B cell (primary cell): Measurements from ENCODE around the gene NBPF1. TPM values are rescaled to one million over a fixed set of nuclear protein-coding genes. Genes with fewer than 3 reads are reported as not detected.
"Not testable (repeated sequence)": the region's sequence is repeated elsewhere in the genome, so short reads cannot be mapped to it uniquely, and the experiment has no call there.

Experiments used
- ATAC-seq: fragments of 200-7000 bp; cut with Tn5 transposase; one replicate; pipeline ENCODE4 v1.10.0; 2021; ENCODE audit warnings: low read depth, mild to moderate bottlenecking, moderate number of reproducible peaks, moderate library complexity
- CTCF ChIA-PET: fragments of 350-600 bp; sonication (Branson Sonifier 250); formaldehyde crosslinking; loops from one replicate; lab custom pipeline; 2021; ENCODE audit warnings: antibody characterized with exemption, inconsistent platforms; lab: Charles Lee
- POLR2A ChIA-PET: fragments of 350-600 bp; sonication (Branson Sonifier 250); formaldehyde crosslinking; loops from one replicate; lab custom pipeline; 2021; ENCODE audit warnings: antibody characterized with exemption; lab: Charles Lee
- DNase-seq: peaks from one replicate; pipeline ENCODE4 v3.0.0; 2013
- H2AFZ ChIP-seq: 2 replicates; pipeline ENCODE4 v1.6.1; 2012; ENCODE audit warnings: mild to moderate bottlenecking, low read depth, low read length; ENCODE audit not compliant: insufficient read depth, poor library complexity, severe bottlenecking
- H3K27ac ChIP-seq, 2 donors: 1 replicate in 1 of 2; 2 replicates in 1 of 2; pipeline ENCODE4 v1.5.1; 2012 to 2013; ENCODE audit warnings: low read length in 2 of 2, mild to moderate bottlenecking in 2 of 2, moderate library complexity in 1 of 2
- H3K27me3 ChIP-seq, 4 experiments: fragments of 200-600 bp in 1 of 4; sonication (generic) in 1 of 4; replicated peaks in 1 of 4; 1 replicate in 2 of 4; 2 replicates in 2 of 4; pipeline versions ENCODE4 v1.6.1 to v1.7.0; 2013 to 2016; ENCODE audit warnings: low read length in 3 of 4, mild to moderate bottlenecking in 2 of 4, mixed read lengths in 1 of 4, moderate library complexity in 1 of 4; ENCODE audit not compliant: insufficient read depth in 4 of 4, control insufficient read depth in 3 of 4; ENCODE audit errors: control extremely low read depth in 1 of 4
- H3K36me3 ChIP-seq, 2 experiments: replicated peaks in 1 of 2; 1 replicate in 1 of 2; 2 replicates in 1 of 2; pipeline versions ENCODE4 v1.6.1 to v1.7.1; 2013; ENCODE audit warnings: low read length in 1 of 2; ENCODE audit not compliant: insufficient read depth in 2 of 2, control insufficient read depth in 1 of 2; ENCODE audit errors: control extremely low read depth in 1 of 2, extremely low read depth in 1 of 2
- H3K4me1 ChIP-seq, 2 donors: fragments of 200-600 bp in 1 of 2; sonication (generic) in 1 of 2; 1 replicate in 1 of 2; 2 replicates in 1 of 2; pipeline versions ENCODE4 v1.5.1 to v1.6.1; 2013 to 2017; ENCODE audit warnings: low read length in 2 of 2; ENCODE audit not compliant: control insufficient read depth in 2 of 2, insufficient read depth in 2 of 2
- H3K4me2 ChIP-seq: replicated peaks from 2 replicates; pipeline ENCODE3; 2012; ENCODE audit warnings: mild to moderate bottlenecking, low read depth, low read length; ENCODE audit not compliant: poor library complexity, severe bottlenecking
- H3K4me3 ChIP-seq, 5 experiments: fragments of 200-600 bp in 1 of 5; sonication (generic) in 1 of 5; 1 replicate in 3 of 5; 2 replicates in 2 of 5; pipeline versions ENCODE4 v1.5.1 to v1.7.0; 2011 to 2016; ENCODE audit warnings: low read length in 4 of 5, mild to moderate bottlenecking in 4 of 5, low read depth in 2 of 5, control low read depth in 1 of 5, moderate library complexity in 1 of 5; ENCODE audit not compliant: insufficient read depth in 1 of 5; ENCODE audit errors: control extremely low read depth in 1 of 5, extremely low read depth in 1 of 5
- H3K79me2 ChIP-seq: fragments of 200-600 bp; sonication (generic); one replicate; pipeline ENCODE4 v1.6.0; 2016; ENCODE audit warnings: low read length; ENCODE audit not compliant: control insufficient read depth, insufficient read depth
- H3K9ac ChIP-seq: fragments of 200-600 bp; sonication (generic); 2 replicates; pipeline ENCODE4 v1.6.1; 2017; ENCODE audit warnings: mild to moderate bottlenecking, low read length, moderate library complexity
- H3K9me3 ChIP-seq, 3 donors: one replicate each; pipeline versions ENCODE4 v1.6.1 to v1.7.1; 2013; ENCODE audit warnings: low read length in 2 of 3; ENCODE audit not compliant: control insufficient read depth in 2 of 3, insufficient read depth in 1 of 3; ENCODE audit errors: control extremely low read depth in 1 of 3
- H4K20me1 ChIP-seq: 2 replicates; pipeline ENCODE4 v1.6.0; 2012; ENCODE audit warnings: mild to moderate bottlenecking, low read length; ENCODE audit not compliant: insufficient read depth, control insufficient read depth, poor library complexity, severe bottlenecking
- H3K27ac Mint-ChIP-seq: one replicate; pipeline ENCODE4 v1.8.0; 2021; ENCODE audit warnings: mixed read lengths
- H3K27me3 Mint-ChIP-seq: one replicate; pipeline ENCODE4 v1.8.0; 2021; ENCODE audit warnings: mixed read lengths
- H3K4me1 Mint-ChIP-seq: one replicate; pipeline ENCODE4 v1.8.0; 2021; ENCODE audit warnings: mixed read lengths
- H3K4me3 Mint-ChIP-seq: one replicate; pipeline ENCODE4 v1.8.0; 2021; ENCODE audit warnings: mixed read lengths
- H3K9me3 Mint-ChIP-seq: one replicate; pipeline ENCODE4 v1.8.0; 2022; ENCODE audit warnings: mixed read lengths; ENCODE audit not compliant: insufficient read depth
- WGBS: methylation state at CpG from one replicate; pipeline ENCODE4 v1.1.5; 2013; ENCODE audit warnings: missing lambda C conversion rate; ENCODE audit not compliant: insufficient coverage; 5-methylcytosine and 5-hydroxymethylcytosine counted together
- intact Hi-C: fragments of 100-400 bp; cut with micrococcal nuclease; formaldehyde crosslinking; loops from one replicate; pipeline ENCODE4 v1.10.0; 2022
- polyA plus RNA-seq: library from polyadenylated mRNA; depleted of rRNA; stranded (reverse); fragments of >200 nt; gene quantifications from 2 replicates; pipeline ENCODE4 v1.2.3, GENCODE V29; 2012
- total RNA-seq, 2 donors: library from RNA; stranded (reverse); fragments of 120-200 nt in 1 of 2; gene quantifications; 1 replicate in 1 of 2; 2 replicates in 1 of 2; pipeline versions ENCODE4 v1.2.3 to v1.2.4, GENCODE V29; 2013 to 2022

The NBPF1 gene
- total and polyA plus RNA-seq, 2 donors (not counting 1 experiment from before 2014, with no cell fraction given): 19.1 to 66.3 TPM

DNA sequence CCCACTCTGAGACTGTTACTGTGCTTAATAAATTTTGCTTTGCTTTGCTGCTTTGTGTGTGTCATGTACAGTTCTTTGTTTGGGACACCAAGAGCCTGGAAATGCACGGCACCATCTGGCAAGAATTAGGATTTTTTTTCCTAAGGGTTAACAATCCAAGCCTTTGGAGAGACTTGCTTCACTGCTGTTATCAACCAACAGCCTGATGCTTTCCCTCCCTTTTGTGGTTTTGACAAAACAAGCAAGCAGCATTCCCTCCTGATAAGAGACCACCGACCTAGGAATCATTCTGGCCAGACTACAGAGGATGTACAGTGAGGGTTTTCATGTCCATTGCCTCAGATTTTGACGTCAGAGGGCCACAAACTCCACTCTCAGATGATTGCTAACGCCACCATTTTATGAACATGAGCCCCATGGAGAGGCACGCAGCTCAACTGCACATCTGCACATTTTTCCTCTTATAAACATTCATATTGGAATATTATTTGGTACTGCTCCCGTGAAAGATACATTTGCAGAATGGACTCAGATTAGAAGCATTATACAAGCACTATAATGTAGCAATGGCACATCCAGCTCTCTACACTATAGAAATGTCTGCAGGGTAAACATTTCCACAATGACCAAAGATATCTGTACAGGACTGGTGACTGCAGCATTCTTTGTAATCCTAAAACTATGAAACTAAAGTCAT, 94.0 kb downstream of the NBPF1 start:
- H3K9me3 ChIP-seq, H4K20me1 ChIP-seq, H3K27ac Mint-ChIP-seq, CTCF ChIA-PET, H3K4me2 ChIP-seq, H3K4me1 ChIP-seq, H3K27ac ChIP-seq, H3K9me3 Mint-ChIP-seq, H2AFZ ChIP-seq, DNase-seq, POLR2A ChIA-PET, H3K79me2 ChIP-seq, intact Hi-C loops, ATAC-seq, H3K4me1 Mint-ChIP-seq, H3K9ac ChIP-seq, H3K36me3 ChIP-seq, H3K4me3 Mint-ChIP-seq, H3K4me3 ChIP-seq: not testable (repeated sequence)
- H3K27me3 Mint-ChIP-seq: peaks cover 26% of the 10 kb centered on the region
- WGBS: 70% methylated on average over 2 of the region's 6 CpGs
- peaks cover 0 to 25% (median 11%) of the 10 kb centered on the region in 4 experiments for H3K27me3 ChIP-seq

GRCh38 chr1:16518913-16519254, 94.5 kb downstream of the NBPF1 start:
- H3K36me3 ChIP-seq, H3K79me2 ChIP-seq, POLR2A ChIA-PET, H3K4me3 ChIP-seq, H3K27ac ChIP-seq, H3K9ac ChIP-seq, H4K20me1 ChIP-seq, CTCF ChIA-PET, ATAC-seq, H3K4me2 ChIP-seq, H3K27ac Mint-ChIP-seq, DNase-seq, H3K9me3 ChIP-seq, H3K4me1 Mint-ChIP-seq, H3K4me1 ChIP-seq, H3K4me3 Mint-ChIP-seq, H2AFZ ChIP-seq, intact Hi-C loops, H3K9me3 Mint-ChIP-seq: not testable (repeated sequence)
- H3K27me3 ChIP-seq: peaks cover 0 to 25% (median 11%) of the 10 kb centered on the region in 4 experiments
- WGBS: 83% methylated on average over 1 of the region's 3 CpGs
- peaks cover 26% of the 10 kb centered on the region for H3K27me3 Mint-ChIP-seq

GRCh38 chr1:16516694-16517410, 96.5 kb downstream of the NBPF1 start:
- POLR2A ChIA-PET, H3K79me2 ChIP-seq, H3K27ac Mint-ChIP-seq, H3K9me3 Mint-ChIP-seq, H3K4me3 ChIP-seq, H3K9me3 ChIP-seq, ATAC-seq, intact Hi-C loops, H3K36me3 ChIP-seq, H4K20me1 ChIP-seq, H3K4me1 Mint-ChIP-seq, H2AFZ ChIP-seq, H3K4me2 ChIP-seq, DNase-seq, CTCF ChIA-PET, H3K27ac ChIP-seq, H3K9ac ChIP-seq, H3K4me3 Mint-ChIP-seq: not testable (repeated sequence)
- H3K27me3 ChIP-seq: peaks cover 0 to 22% (median 11%) of the 10 kb centered on the region in 4 experiments
- peaks cover 26% of the 10 kb centered on the region for H3K27me3 Mint-ChIP-seq
- 70% methylated on average over 2 of the region's 5 CpGs for whole genome bisulfite sequencing
- H3K4me1 ChIP-seq: peaks cover 0 to 17% of the 10 kb centered on the region in 2 donors
